Measurements from ENCODE around the gene UCK1. TPM values are rescaled to one million over a fixed set of nuclear protein-coding genes. Genes with fewer than 3 reads are reported as not detected.

UCK1 gene
- polyA plus RNA-seq, 2 of the 4 experiments (the other 2 are of a cell fraction): 18.0 to 26.5 TPM

GRCh38 chr9:131562032-131562959 lies 31.2 kb upstream of the UCK1 start:
- Histone ChIP-seq H3K4me1 (no peaks in the 10 kb centered on the region), H3K27ac (no peak overlapping the region), H3K9me3 (peaks cover 15% of the 10 kb centered on the region; the same call in 2 of the 3 replicates), H3K4me3 (no peak overlapping the region), H3K4me2 (no peak overlapping the region)
- no peak for ATAC-seq
- TF ChIP-seq, protein P1, sequence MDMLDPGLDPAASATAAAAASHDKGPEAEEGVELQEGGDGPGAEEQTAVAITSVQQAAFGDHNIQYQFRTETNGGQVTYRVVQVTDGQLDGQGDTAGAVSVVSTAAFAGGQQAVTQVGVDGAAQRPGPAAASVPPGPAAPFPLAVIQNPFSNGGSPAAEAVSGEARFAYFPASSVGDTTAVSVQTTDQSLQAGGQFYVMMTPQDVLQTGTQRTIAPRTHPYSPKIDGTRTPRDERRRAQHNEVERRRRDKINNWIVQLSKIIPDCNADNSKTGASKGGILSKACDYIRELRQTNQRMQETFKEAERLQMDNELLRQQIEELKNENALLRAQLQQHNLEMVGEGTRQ (IDR thresholded peaks at IDR 0.05): no peak
- TF ChIP-seq MAFK (IDR thresholded peaks at IDR 0.05; ENCODE audit: partially characterized antibody): no peak
- no peak for TF ChIP-seq BHLHE40 (IDR thresholded peaks at IDR 0.05; ENCODE audit: low read depth, low read length)
- TF ChIP-seq, protein P2, sequence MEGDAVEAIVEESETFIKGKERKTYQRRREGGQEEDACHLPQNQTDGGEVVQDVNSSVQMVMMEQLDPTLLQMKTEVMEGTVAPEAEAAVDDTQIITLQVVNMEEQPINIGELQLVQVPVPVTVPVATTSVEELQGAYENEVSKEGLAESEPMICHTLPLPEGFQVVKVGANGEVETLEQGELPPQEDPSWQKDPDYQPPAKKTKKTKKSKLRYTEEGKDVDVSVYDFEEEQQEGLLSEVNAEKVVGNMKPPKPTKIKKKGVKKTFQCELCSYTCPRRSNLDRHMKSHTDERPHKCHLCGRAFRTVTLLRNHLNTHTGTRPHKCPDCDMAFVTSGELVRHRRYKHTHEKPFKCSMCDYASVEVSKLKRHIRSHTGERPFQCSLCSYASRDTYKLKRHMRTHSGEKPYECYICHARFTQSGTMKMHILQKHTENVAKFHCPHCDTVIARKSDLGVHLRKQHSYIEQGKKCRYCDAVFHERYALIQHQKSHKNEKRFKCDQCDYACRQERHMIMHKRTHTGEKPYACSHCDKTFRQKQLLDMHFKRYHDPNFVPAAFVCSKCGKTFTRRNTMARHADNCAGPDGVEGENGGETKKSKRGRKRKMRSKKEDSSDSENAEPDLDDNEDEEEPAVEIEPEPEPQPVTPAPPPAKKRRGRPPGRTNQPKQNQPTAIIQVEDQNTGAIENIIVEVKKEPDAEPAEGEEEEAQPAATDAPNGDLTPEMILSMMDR (IDR thresholded peaks at IDR 0.05): no peak
- TF ChIP-seq PBX3 (IDR thresholded peaks at IDR 0.05): no peak
- no peak for TF ChIP-seq TFCP2L1 (CRISPR knock-in tag; IDR thresholded peaks at IDR 0.05)
- TF ChIP-seq EHMT2 (IDR thresholded peaks at IDR 0.05; ENCODE audit: low read depth): no peak
- no peak for TF ChIP-seq NFE2L2 (conservative IDR thresholded peaks at IDR 0.05; ENCODE audit: low read length)
- no peak for TF ChIP-seq NPAS2 (CRISPR knock-in tag; IDR thresholded peaks at IDR 0.05; ENCODE audit: borderline replicate concordance)
- TF ChIP-seq RARB (CRISPR knock-in tag; IDR thresholded peaks at IDR 0.05): no peak
- TF ChIP-seq MYC (IDR thresholded peaks at IDR 0.05; ENCODE audit: borderline replicate concordance, low read length): no peak
- no peak for TF ChIP-seq ZNF302 (CRISPR knock-in tag; IDR thresholded peaks at IDR 0.05)
- no peak for TF ChIP-seq REST (IDR thresholded peaks at IDR 0.05)
- no peak for TF ChIP-seq HOXB13 (CRISPR knock-in tag; IDR thresholded peaks at IDR 0.05; ENCODE audit: low read depth)
- no peak for TF ChIP-seq RNF2 (IDR thresholded peaks at IDR 0.05; ENCODE audit: borderline replicate concordance, low read depth)
- no peak for TF ChIP-seq JUN (IDR thresholded peaks at IDR 0.05)
- TF ChIP-seq, protein P3, sequence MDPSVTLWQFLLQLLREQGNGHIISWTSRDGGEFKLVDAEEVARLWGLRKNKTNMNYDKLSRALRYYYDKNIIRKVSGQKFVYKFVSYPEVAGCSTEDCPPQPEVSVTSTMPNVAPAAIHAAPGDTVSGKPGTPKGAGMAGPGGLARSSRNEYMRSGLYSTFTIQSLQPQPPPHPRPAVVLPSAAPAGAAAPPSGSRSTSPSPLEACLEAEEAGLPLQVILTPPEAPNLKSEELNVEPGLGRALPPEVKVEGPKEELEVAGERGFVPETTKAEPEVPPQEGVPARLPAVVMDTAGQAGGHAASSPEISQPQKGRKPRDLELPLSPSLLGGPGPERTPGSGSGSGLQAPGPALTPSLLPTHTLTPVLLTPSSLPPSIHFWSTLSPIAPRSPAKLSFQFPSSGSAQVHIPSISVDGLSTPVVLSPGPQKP (IDR thresholded peaks at IDR 0.05; ENCODE audit: low read depth, low read length): no peak
- TF ChIP-seq ZSCAN20 (CRISPR knock-in tag; IDR thresholded peaks at IDR 0.05): no peak
- no peak for DNase-seq (ENCODE audit: low read depth in 1 of 2, low spot score in 1 of 2)
- WGBS (ENCODE audit: missing lambda C conversion rate): 61% methylated on average over 9 of the region's 9 CpGs
- CTCF ChIA-PET: interaction anchor here (0.6 to 0.9 kb wide), 3 partner anchors 123 to 538 kb away, joined by 3 to 4 read pairs (median 3); no protein-coding TSS in a partner anchor
- FAIRE-seq: no peak
- POLR2A ChIA-PET: no interaction called here
